GM19328 (cell line): ENCODE measurements around the gene PGD.
"Not testable (repeated sequence)": the region's sequence is repeated elsewhere in the genome, so short reads cannot be mapped to it uniquely, and the experiment has no call there.

Source experiments
- ATAC-seq: cut with Tn5 transposase; IDR thresholded peaks from one replicate; pipeline ENCODE4 v1.9.1; 2021; ENCODE audit warnings: mild to moderate bottlenecking, moderate library complexity; ENCODE audit not compliant: unreplicated experiment

Gene PGD

DNA sequence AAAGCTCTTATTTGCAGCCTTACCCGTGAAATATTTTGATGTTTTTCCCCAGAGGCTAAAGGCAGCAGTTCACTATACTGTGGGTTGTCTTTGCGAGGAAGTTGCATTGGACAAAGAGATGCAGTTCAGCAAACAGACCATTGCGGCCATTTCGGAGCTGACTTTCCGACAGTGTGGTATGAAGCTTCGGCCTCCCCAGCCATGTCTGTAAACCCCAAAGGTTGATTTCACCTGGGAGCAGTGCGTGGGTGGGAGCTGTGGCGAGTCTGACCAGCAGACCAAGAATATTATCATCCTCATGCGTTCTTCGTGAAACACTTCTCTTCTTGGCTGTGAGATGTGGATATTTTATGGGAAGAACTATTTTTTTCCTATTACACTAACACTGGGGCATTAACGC is 34.9 kb downstream of the PGD start:
- ATAC-seq = no peak

DNA sequence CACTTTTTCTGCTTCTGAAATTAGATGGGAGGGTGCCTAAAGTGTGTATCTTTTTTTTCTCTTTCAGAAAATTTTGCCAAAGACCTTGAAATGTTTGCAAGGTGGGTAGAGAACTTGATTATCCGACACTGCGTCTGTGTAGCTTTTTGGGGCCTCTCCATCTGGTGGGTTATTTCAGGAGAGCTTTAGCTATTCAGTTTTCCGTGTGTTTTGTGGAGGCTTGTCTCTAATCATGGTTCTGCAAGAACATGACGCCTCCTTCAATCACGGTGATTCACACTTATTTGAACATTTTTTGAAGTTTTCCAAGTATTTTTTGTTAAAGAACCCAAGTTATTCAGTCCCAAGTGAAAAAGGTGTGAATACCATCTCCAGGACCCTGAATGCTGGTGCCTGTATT is 35.7 kb downstream of the PGD start:
- ATAC-seq = no peak

- ATAC-seq = no peak
These were observed 38.2 kb downstream of the PGD start for GRCh38 chr1:10437052-10437451.

- no peak for ATAC-seq
These were observed 39.9 kb downstream of the PGD start for GRCh38 chr1:10438677-10439163.

DNA sequence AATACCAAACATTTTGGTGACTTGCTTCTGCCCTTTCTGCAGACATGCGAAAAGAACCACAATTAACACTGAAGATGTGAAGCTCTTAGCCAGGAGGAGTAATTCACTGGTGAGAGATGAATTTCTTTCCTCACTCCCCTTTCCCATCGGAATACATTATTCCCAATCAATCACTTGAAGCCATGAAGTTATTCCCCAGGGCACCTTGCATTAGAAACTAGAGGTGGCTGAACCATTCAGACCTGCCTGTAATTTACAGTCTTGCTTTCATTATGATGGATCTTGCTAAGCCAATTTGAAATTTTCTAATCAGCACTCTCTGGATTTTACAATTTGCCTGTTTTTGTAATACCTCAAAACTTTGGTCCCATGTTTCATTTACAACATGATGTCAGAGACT is 41.4 kb downstream of the PGD start:
- ATAC-seq = no peak

DNA sequence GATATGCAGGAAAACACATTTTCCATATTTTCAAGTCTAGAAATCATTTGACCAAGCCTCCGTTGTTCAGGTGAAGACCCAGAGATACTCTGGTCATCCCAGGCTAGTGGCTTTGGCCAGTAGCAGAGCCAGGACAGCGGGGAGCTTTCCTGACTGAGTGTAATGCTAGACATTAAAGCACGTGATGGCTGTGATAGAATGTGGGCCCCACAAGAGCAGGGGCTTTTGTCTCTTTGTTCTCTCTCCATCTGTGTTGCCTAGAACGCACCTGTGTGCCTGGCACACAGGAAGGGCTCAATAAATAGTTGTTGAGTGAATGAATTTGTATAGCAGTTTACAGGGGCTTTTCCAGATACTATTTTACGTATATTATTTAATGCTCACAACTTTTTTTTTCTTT is 41.9 kb downstream of the PGD start:
- ATAC-seq = no peak

DNA sequence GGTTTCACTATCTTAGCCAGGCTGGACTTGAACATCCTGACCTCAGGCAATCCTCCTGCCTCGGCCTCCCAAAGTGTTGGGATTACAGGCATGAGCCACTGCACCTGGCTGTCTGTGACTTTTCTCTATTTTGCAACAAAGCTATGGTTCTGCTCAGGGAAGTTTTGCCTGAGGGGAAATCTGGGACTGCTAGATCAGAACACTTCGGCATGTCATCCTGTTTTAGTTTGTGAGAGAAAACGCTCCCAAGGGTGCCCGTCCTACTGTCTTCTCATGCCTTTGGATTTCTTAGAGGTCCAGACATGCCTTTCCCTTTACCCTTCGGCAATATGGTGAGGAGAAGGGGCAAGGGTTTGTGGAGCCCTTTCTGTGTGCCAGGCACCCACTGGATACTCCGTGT is 45.4 kb downstream of the PGD start:
- no peak for ATAC-seq

- no peak for ATAC-seq
These were observed 46.0 kb downstream of the PGD start for GRCh38 chr1:10444795-10445397.

DNA sequence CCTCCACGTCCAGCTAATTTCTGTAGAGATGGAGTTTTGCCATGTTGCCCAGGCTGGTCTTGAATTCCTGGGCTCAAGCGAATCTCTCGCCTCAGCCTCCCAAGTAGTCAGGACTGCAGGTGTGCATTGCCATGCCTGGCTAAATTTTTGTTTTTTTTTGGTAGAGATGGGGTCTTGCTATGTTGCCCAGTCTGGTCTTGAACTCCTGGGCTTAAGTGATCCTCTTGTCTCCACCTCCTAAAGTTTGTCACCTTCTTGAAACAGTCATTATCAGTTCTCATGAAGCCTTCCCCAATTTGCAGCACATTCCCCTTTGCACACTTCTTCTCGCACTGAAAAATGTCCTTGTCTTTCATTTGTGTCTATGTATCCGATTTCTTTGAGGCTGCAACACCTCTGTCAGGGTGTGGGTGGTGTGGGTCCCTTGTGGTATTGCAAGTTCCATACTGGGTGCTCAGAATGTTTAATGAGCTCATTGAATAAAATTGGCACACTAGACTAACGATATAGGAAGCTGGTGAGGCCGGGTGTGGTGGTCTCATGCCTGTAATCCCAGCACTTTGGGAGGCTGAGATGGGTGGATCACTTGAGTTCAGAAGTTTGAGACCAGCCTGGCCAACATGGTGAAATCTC is 48.0 kb downstream of the PGD start:
- ATAC-seq = no peak

DNA sequence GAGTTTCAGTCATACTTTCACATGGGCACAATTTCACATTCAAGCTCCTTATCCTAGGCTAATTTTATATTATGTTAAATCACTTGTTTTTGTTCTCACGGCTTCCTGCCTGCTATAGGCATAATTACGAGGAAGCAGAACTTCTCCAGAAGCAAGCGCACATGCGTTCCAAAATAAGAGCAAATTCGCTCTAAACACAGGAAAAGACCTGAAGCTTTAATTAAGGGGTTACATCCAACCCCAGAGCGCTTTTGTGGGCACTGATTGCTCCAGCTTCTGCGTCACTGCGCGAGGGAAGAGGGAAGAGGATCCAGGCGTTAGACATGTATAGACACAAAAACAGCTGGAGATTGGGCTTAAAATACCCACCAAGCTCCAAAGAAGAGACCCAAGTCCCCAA is 50.9 kb downstream of the PGD start, which contains the start of gene CORT:
Gene CORT (plus strand): TSS at position 281 of the 400 bp plus-strand sequence. CDS start 193 bp downstream, outside the sequence.
- no peak for ATAC-seq

GRCh38 chr1:10450156-10450814 is 51.4 kb downstream of the PGD start:
- ATAC-seq = no peak

DNA sequence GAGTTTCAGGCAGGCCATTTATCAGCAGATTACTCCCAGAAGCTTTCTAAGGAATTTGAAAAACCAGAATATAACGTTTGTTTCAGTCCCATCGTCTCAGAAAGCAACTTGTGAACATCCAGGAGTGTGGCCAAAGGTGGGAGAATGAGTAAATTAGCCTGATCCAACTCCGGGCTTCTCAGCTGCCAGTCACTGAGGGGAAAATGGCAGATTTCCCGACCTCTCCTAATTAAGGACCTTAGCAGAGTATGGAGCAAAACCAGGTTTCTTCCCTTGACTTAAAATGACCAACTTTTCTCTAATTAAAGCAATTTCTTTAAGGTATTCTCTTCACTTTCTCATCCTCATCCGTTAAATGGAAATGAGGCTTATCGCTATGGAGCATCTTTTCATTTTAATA is 52.0 kb downstream of the PGD start:
- no peak for ATAC-seq

- ATAC-seq = no peak
These were observed 52.4 kb downstream of the PGD start for GRCh38 chr1:10451287-10451686.

DNA sequence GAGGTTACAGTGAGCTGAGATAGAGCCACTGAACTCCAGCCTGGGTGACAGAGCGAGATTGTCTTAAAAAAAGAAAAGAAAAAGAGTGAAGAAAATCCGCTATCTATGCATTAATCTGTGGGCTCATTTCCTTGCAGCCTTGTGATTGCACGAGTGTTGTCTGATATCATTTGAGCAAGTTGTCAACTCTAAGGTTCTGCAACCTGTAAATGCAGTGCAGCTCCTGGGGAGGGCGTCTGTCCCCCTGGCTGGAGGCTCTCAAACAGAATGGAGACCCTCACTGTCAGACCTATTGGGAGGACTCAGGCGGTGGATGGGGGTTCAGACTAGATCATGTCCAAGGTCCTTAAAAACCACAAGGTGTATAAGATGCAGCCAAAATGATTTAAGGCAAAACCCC is 57.2 kb downstream of the PGD start:
- ATAC-seq = no peak

DNA sequence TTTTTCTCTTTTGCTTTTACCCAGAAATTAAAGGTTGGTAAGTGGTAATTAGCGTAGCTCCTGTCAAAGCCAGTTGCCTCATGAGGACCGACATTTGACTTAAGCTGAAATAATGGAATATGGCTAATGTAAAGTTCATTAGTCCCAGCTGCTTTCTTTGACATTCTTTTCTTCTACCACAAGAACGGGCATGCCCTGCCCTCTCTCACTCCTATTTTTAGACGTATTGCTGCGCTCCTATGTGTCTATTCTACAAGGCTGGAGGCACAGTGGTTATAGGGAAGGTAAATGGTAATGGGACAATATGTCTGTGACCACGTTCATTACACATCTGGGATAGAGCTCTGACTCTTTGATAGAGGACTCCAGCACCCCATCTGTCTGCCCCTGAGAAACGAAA is 57.8 kb downstream of the PGD start:
- ATAC-seq = no peak

GRCh38 chr1:10457462-10457861 is 58.6 kb downstream of the PGD start:
- not testable (repeated sequence) for ATAC-seq

- no peak for ATAC-seq
These were observed 59.0 kb downstream of the PGD start for GRCh38 chr1:10457875-10458274.

GRCh38 chr1:10459184-10459583 is 60.3 kb downstream of the PGD start:
- ATAC-seq = no peak

- no peak for ATAC-seq
These were observed 68.2 kb downstream of the PGD start for GRCh38 chr1:10467078-10467477.

- no peak for ATAC-seq
These were observed 71.2 kb downstream of the PGD start for GRCh38 chr1:10470043-10470442.
